ENCODE data around the gene CXCL14.

The CXCL14 gene

GRCh38 chr5:135582099-135582781 lies 3.4 kb upstream of the CXCL14 start:
- no peak for DNase-seq (ENCODE audit: low read depth)
- no peak for TF ChIP-seq CTCF (conservative IDR thresholded peaks at IDR 0.05; ENCODE audit: low read depth, low read length)
- H3K4me3 ChIP-seq (ENCODE audit: low read length), result no peak overlapping the region

- peak overlapping the region; percentile 46 for H3K4me3 ChIP-seq (ENCODE audit: low read length)
- TF ChIP-seq CTCF (conservative IDR thresholded peaks at IDR 0.05; ENCODE audit: low read depth, low read length), result no peak
- DNase-seq (ENCODE audit: low read depth), result no peak
These were observed 496 bp downstream of the CXCL14 start for GRCh38 chr5:135578305-135578684.

- no peak for DNase-seq (ENCODE audit: low read depth)
- no peak for TF ChIP-seq CTCF (conservative IDR thresholded peaks at IDR 0.05; ENCODE audit: low read depth, low read length)
- H3K4me3 ChIP-seq (ENCODE audit: low read length), result peak overlapping the region; percentile 46
These were observed 1.4 kb downstream of the CXCL14 start for GRCh38 chr5:135577421-135577820.

GRCh38 chr5:135576075-135576599 lies 2.7 kb downstream of the CXCL14 start:
- DNase-seq (ENCODE audit: low read depth), result no peak

GRCh38 chr5:135574493-135574892 lies 4.3 kb downstream of the CXCL14 start:
- no peak for TF ChIP-seq CTCF (conservative IDR thresholded peaks at IDR 0.05; ENCODE audit: low read depth, low read length)
- no peak overlapping the region for H3K4me3 ChIP-seq (ENCODE audit: low read length)
- DNase-seq (ENCODE audit: low read depth), result no peak

More at GRCh38 chr5:135576075-135576599, 2.7 kb downstream of the CXCL14 start:
- TF ChIP-seq CTCF (conservative IDR thresholded peaks at IDR 0.05; ENCODE audit: low read depth, low read length), result no peak
- H3K4me3 ChIP-seq (ENCODE audit: low read length), result no peak overlapping the region

- no peak for TF ChIP-seq CTCF (conservative IDR thresholded peaks at IDR 0.05; ENCODE audit: low read depth, low read length)
- no peak for DNase-seq (ENCODE audit: low read depth)
- no peak overlapping the region for H3K4me3 ChIP-seq (ENCODE audit: low read length)
These were observed 6.9 kb downstream of the CXCL14 start for GRCh38 chr5:135571902-135572301.

- DNase-seq (ENCODE audit: low read depth), result no peak
- no peak overlapping the region for H3K4me3 ChIP-seq (ENCODE audit: low read length)
- TF ChIP-seq CTCF (conservative IDR thresholded peaks at IDR 0.05; ENCODE audit: low read depth, low read length), result no peak
These were observed 7.7 kb downstream of the CXCL14 start for GRCh38 chr5:135571066-135571609.
